ENCODE measurements around the gene TMEM170A. TPM values are rescaled to one million over a fixed set of nuclear protein-coding genes. Genes with fewer than 3 reads are reported as not detected.

The TMEM170A gene
- total RNA-seq, 1 experiment from 2014 or later = 46.8 TPM

GRCh38 chr16:75445298-75445697, 19.2 kb downstream of the TMEM170A start:
- H3K4ac ChIP-seq (ENCODE audit: low read depth, low read length) = no peak overlapping the region
- H3K27me3 Mint-ChIP-seq (ENCODE audit: low read depth) = no peaks in the 10 kb centered on the region
- no peak overlapping the region for H3K18ac ChIP-seq (ENCODE audit: insufficient read length, low read depth, low read length)
- no peaks in the 10 kb centered on the region for H3K23me2 ChIP-seq (ENCODE audit: insufficient read length, low read depth, low read length, poor library complexity, severe bottlenecking)
- no peak overlapping the region for H2BK12ac ChIP-seq (ENCODE audit: insufficient read length, low read depth, low read length)
- no peak overlapping the region for H2BK120ac ChIP-seq (ENCODE audit: low read depth, low read length, poor library complexity, severe bottlenecking)
- no peak overlapping the region for H2AK5ac ChIP-seq (ENCODE audit: insufficient read length, low read length)
- H3K4me2 ChIP-seq (ENCODE audit: insufficient read depth, insufficient read length, low read length) = no peak overlapping the region
- H3K27ac ChIP-seq (ENCODE audit: insufficient read length, low read depth, low read length) = no peak overlapping the region
- no CpG with 5 or more reads among the region's 5 CpGs for WGBS (ENCODE audit: extremely low coverage, insufficient read length, low lambda C conversion rate)
- no peak overlapping the region for H4K91ac ChIP-seq (ENCODE audit: insufficient read length, low read depth, low read length)
- H3K79me2 ChIP-seq (ENCODE audit: insufficient read depth, low read length) = no peaks in the 10 kb centered on the region
- H3K36me3 Mint-ChIP-seq (ENCODE audit: insufficient read depth in 1 of 3, low read depth in 3 of 3) = peaks cover 2 to 26% (median 14%) of the 10 kb centered on the region in 3 experiments; a peak in 6 of 7 replicates
- H3T11ph ChIP-seq (ENCODE audit: low read length) = no peak overlapping the region
- H4K5ac ChIP-seq (ENCODE audit: insufficient read length, low read depth, low read length) = no peak overlapping the region
- H3K56ac ChIP-seq (ENCODE audit: insufficient read length, low read depth, low read length) = no peak overlapping the region
- TF ChIP-seq CTCF (conservative IDR thresholded peaks at IDR 0.05) = no peak
- no peaks in the 10 kb centered on the region for H3K4me1 ChIP-seq (ENCODE audit: insufficient read depth, low read length)
- no peak overlapping the region for H2BK5ac ChIP-seq (ENCODE audit: insufficient read length, low read length)
- H3K9ac ChIP-seq (ENCODE audit: extremely low read depth, insufficient read length, low read length) = no peak overlapping the region
- H3K23ac ChIP-seq (ENCODE audit: insufficient read length, low read depth, low read length) = no peak overlapping the region
- no peak overlapping the region for H4K8ac ChIP-seq (replicated peaks; ENCODE audit: insufficient read length, low read depth, low read length)
- no peak for DNase-seq
- no peak overlapping the region for H3K4me3 Mint-ChIP-seq
- no peak overlapping the region for H3K14ac ChIP-seq (ENCODE audit: insufficient read depth, low read length)
- H3K27ac Mint-ChIP-seq = no peak overlapping the region; a peak in 1 of 7 replicates
- H3K4me1 Mint-ChIP-seq = peaks cover 0 to 3% of the 10 kb centered on the region in 2 experiments; a peak in 1 of 4 replicates
- H3K79me1 ChIP-seq (ENCODE audit: insufficient read depth, low read depth, low read length, poor library complexity, severe bottlenecking) = no peaks in the 10 kb centered on the region
- H2BK20ac ChIP-seq (ENCODE audit: low read depth, low read length, poor library complexity, severe bottlenecking) = no peak overlapping the region
- no peaks in the 10 kb centered on the region for H3K9me3 ChIP-seq (ENCODE audit: control insufficient read depth, low read depth, low read length)
- no peak overlapping the region for H2AFZ ChIP-seq (ENCODE audit: low read length)
- no peak overlapping the region for H2BK15ac ChIP-seq (ENCODE audit: low read depth, low read length)
- H3K9me3 Mint-ChIP-seq = no peaks in the 10 kb centered on the region
- H4K20me1 ChIP-seq (ENCODE audit: control insufficient read depth, insufficient read depth, insufficient read length) = no peaks in the 10 kb centered on the region
- H3K27me3 ChIP-seq (ENCODE audit: insufficient read depth, low read length) = no peaks in the 10 kb centered on the region

Measured in H9 (cell line).